ENCODE measurements around the gene IQGAP2. TPM values are rescaled to one million over a fixed set of nuclear protein-coding genes. Genes with fewer than 3 reads are reported as not detected.

The IQGAP2 gene
- total RNA-seq, 4 donors from 2014 or later, result 3.5 to 18.5 (median 13.7) TPM

- TF ChIP-seq CTCF (IDR thresholded peaks at IDR 0.05) (no peak), POLR2A (IDR thresholded peaks at IDR 0.05) (no peak)
- no peak for DNase-seq (ENCODE audit: low spot score in 2 of 2)
- intact Hi-C loops (cut with DNase I; ENCODE audit: low total_unique reads), result no loop called here
- no peak overlapping the region for H3K4me3 ChIP-seq (ENCODE audit: low read depth, poor library complexity, severe bottlenecking)
- 89 to 92% methylated on average over 3 of the region's 3 CpGs for WGBS, 2 donors
Measured at GRCh38 chr5:76580981-76581380, 177.9 kb downstream of the IQGAP2 start.

GRCh38 chr5:76582230-76583162 lies 179.4 kb downstream of the IQGAP2 start:
- no peak overlapping the region for H3K4me3 ChIP-seq (ENCODE audit: low read depth, poor library complexity, severe bottlenecking)
- no peak for DNase-seq (ENCODE audit: low spot score in 2 of 2)
- TF ChIP-seq CTCF (IDR thresholded peaks at IDR 0.05) (no peak), POLR2A (IDR thresholded peaks at IDR 0.05) (no peak)
- intact Hi-C loops (cut with DNase I; ENCODE audit: low total_unique reads), result no loop called here
- WGBS, 2 donors, result 83% methylated on average over 6 of the region's 6 CpGs

GRCh38 chr5:76583163-76584047 lies 180.3 kb downstream of the IQGAP2 start:
- TF ChIP-seq POLR2A (IDR thresholded peaks at IDR 0.05) (no peak), CTCF (IDR thresholded peaks at IDR 0.05) (no peak)
- intact Hi-C loops (cut with DNase I; ENCODE audit: low total_unique reads), result no loop called here
- H3K4me3 ChIP-seq (ENCODE audit: low read depth, poor library complexity, severe bottlenecking), result no peak overlapping the region
- no peak for DNase-seq (ENCODE audit: low spot score in 2 of 2)
- WGBS, 2 donors, result 39 to 46% methylated on average over 7 of the region's 7 CpGs

- 86 to 89% methylated on average over 3 of the region's 3 CpGs for WGBS, 2 donors
- intact Hi-C loops (cut with DNase I; ENCODE audit: low total_unique reads), result no loop called here
- DNase-seq (ENCODE audit: low spot score in 2 of 2), result no peak
- no peak overlapping the region for H3K4me3 ChIP-seq (ENCODE audit: low read depth, poor library complexity, severe bottlenecking)
- TF ChIP-seq CTCF (IDR thresholded peaks at IDR 0.05), result no peak
- TF ChIP-seq POLR2A (IDR thresholded peaks at IDR 0.05), result no peak
Measured at GRCh38 chr5:76585783-76586217, 182.7 kb downstream of the IQGAP2 start.

GRCh38 chr5:76586531-76586930 lies 183.4 kb downstream of the IQGAP2 start:
- WGBS, 2 donors, result 84 to 85% methylated on average over 4 of the region's 4 CpGs
- intact Hi-C loops (cut with DNase I; ENCODE audit: low total_unique reads), result no loop called here
- no peak for DNase-seq (ENCODE audit: low spot score in 2 of 2)
- TF ChIP-seq CTCF (IDR thresholded peaks at IDR 0.05) (no peak), POLR2A (IDR thresholded peaks at IDR 0.05) (no peak)
- no peak overlapping the region for H3K4me3 ChIP-seq (ENCODE audit: low read depth, poor library complexity, severe bottlenecking)
